H1 (cell line): Measurements from ENCODE around the gene MLN. TPM values are rescaled to one million over a fixed set of nuclear protein-coding genes. Genes with fewer than 3 reads are reported as not detected.

Experiments
- CHD2 ChIP-seq: IDR thresholded peaks from 2 replicates; pipeline ENCODE4 v1.6.1; 2012; ENCODE audit warnings: low read length, improper control_type of control experiment
- CTBP2 ChIP-seq: IDR thresholded peaks from 2 replicates; pipeline ENCODE4 v1.7.0; 2011; ENCODE audit warnings: borderline replicate concordance, mild to moderate bottlenecking, moderate library complexity, mixed read lengths, low read length; ENCODE audit not compliant: insufficient read depth, insufficient read length
- KDM5A ChIP-seq: fragments of 200-600 bp; IDR thresholded peaks from 2 replicates; pipeline ENCODE4 v1.7.1; 2012; ENCODE audit warnings: mild to moderate bottlenecking, low read length, inconsistent platforms, mixed read lengths
- NANOG ChIP-seq: IDR thresholded peaks from 2 replicates; pipeline ENCODE4 v1.6.1; 2011; ENCODE audit warnings: low read length, low read depth, mild to moderate bottlenecking, inconsistent platforms; ENCODE audit not compliant: insufficient read depth, poor library complexity, severe bottlenecking
- SIX5 ChIP-seq: IDR thresholded peaks from 2 replicates; pipeline ENCODE4 v1.6.1; 2011; ENCODE audit warnings: mild to moderate bottlenecking, low read depth, low read length
- polyA plus RNA-seq, 7 experiments: library from polyadenylated mRNA; depleted of rRNA in 3 of 7; stranded (reverse) in 5 of 7; unstranded in 2 of 7; fragments of >200 nt in 5 of 7; fragments of 200-250 nt in 2 of 7; gene quantifications; 1 replicate in 5 of 7; 2 replicates in 1 of 7; 4 replicates in 1 of 7; pipeline versions ENCODE4 v1.2.1 to v1.2.3, GENCODE V29; 2011 to 2013; ENCODE audit warnings: missing spikeins in 2 of 7, mixed read lengths in 2 of 7
- total RNA-seq: library from RNA; stranded (reverse); fragmentation: NEBNext Ultra II Directional; extraction: Animal tissue kit (Norgen Biotek cat#: 25700); gene quantifications from 2 replicates; pipeline ENCODE4 v1.2.1, GENCODE V29; 2021

MLN gene
- total and polyA plus RNA-seq, 2 of the 8 experiments (the other 6 are each of a cell fraction or from before 2014, with no cell fraction given) = not detected

- TF ChIP-seq KDM5A = no peak
- TF ChIP-seq CHD2 = no peak
- no peak for TF ChIP-seq CTBP2
- TF ChIP-seq NANOG = no peak
- TF ChIP-seq SIX5 = no peak
These were observed 58.3 kb downstream of the MLN start (continued) for GRCh38 chr6:33745548-33745947.
